Skin of body (tissue), 2 donors: ENCODE results near the gene PTGIS. TPM values are rescaled to one million over a fixed set of nuclear protein-coding genes. Genes with fewer than 3 reads are reported as not detected.
"Not testable (repeated sequence)": the region's sequence is repeated elsewhere in the genome, so short reads cannot be mapped to it uniquely, and the experiment has no call there.

Experiments used
- DNase-seq: peaks from one replicate; lab custom pipeline; 2025; lab: John Stamatoyannopoulos, UW
- total RNA-seq: library from RNA; depleted of rRNA; stranded (reverse); fragments of >200 nt; gene quantifications from one replicate; pipeline ENCODE4 v1.2.3, GENCODE V29; 2014

PTGIS gene
- total RNA-seq: 14.0 TPM

GRCh38 chr20:49567421-49568277, at the start of gene PTGIS:
Gene PTGIS (minus strand): TSS chr20:49568137. CDS start chr20:49568116, 21 bp downstream.
- DNase-seq: no peak

GRCh38 chr20:49617394-49617793, 49.5 kb upstream of the PTGIS start:
- DNase-seq: not testable (repeated sequence)

- no peak for DNase-seq
These were observed 48.4 kb upstream of the PTGIS start for GRCh38 chr20:49616154-49617007.

- no peak for DNase-seq
These were observed 47.6 kb upstream of the PTGIS start for GRCh38 chr20:49615401-49616153.

- not testable (repeated sequence) for DNase-seq
These were observed 47.1 kb upstream of the PTGIS start for GRCh38 chr20:49615051-49615400.

GRCh38 chr20:49614338-49615050, 46.6 kb upstream of the PTGIS start:
- DNase-seq: no peak

GRCh38 chr20:49612127-49612738, 44.3 kb upstream of the PTGIS start:
- no peak for DNase-seq

- not testable (repeated sequence) for DNase-seq
These were observed 43.7 kb upstream of the PTGIS start for GRCh38 chr20:49611539-49612126.

- no peak for DNase-seq
These were observed 43.0 kb upstream of the PTGIS start for GRCh38 chr20:49610691-49611538.

- no peak for DNase-seq
These were observed 41.1 kb upstream of the PTGIS start for GRCh38 chr20:49608752-49609670.

GRCh38 chr20:49607568-49607967, 39.6 kb upstream of the PTGIS start:
- DNase-seq: no peak

- DNase-seq: no peak
These were observed 35.3 kb upstream of the PTGIS start for GRCh38 chr20:49603209-49603627.

GRCh38 chr20:49602345-49603208, 34.6 kb upstream of the PTGIS start:
- DNase-seq: no peak

GRCh38 chr20:49601153-49601924, 33.4 kb upstream of the PTGIS start:
- no peak for DNase-seq

- no peak for DNase-seq
These were observed 31.8 kb upstream of the PTGIS start for GRCh38 chr20:49599746-49600113.

- DNase-seq: no peak
These were observed 30.0 kb upstream of the PTGIS start for GRCh38 chr20:49597825-49598395.
